Neural cell (in vitro differentiated cells): ENCODE measurements around the gene CES2.

ENCODE experiments used
- EP300 ChIP-seq: fragments of 450-650 bp; conservative IDR thresholded peaks from 2 replicates; pipeline ENCODE4 v1.6.1; 2014; ENCODE audit warnings: antibody characterized with exemption, mild to moderate bottlenecking, moderate library complexity; ENCODE audit not compliant: poor library complexity, severe bottlenecking
- EZH2 ChIP-seq: fragments of 200-600, 300-800 bp; shearing (Covaris generic), sonication (generic); IDR thresholded peaks from 2 replicates; pipeline ENCODE4 v1.6.1; 2014; ENCODE audit warnings: antibody characterized with exemption, low read length, borderline replicate concordance, mild to moderate bottlenecking; ENCODE audit not compliant: insufficient read depth, poor library complexity, severe bottlenecking
- POLR2AphosphoS5 ChIP-seq: IDR thresholded peaks from 2 replicates; pipeline ENCODE4 v1.6.1; 2012
- REST ChIP-seq: IDR thresholded peaks from 2 replicates; pipeline ENCODE4 v1.6.1; 2012; ENCODE audit warnings: borderline replicate concordance
- TF ChIP-seq, protein P1 (sequence below): fragments of 450-650 bp; IDR thresholded peaks from 2 replicates; pipeline ENCODE4 v1.5.1; 2014; ENCODE audit warnings: antibody characterized with exemption, mild to moderate bottlenecking, moderate library complexity; ENCODE audit not compliant: poor library complexity, severe bottlenecking

DNA sequence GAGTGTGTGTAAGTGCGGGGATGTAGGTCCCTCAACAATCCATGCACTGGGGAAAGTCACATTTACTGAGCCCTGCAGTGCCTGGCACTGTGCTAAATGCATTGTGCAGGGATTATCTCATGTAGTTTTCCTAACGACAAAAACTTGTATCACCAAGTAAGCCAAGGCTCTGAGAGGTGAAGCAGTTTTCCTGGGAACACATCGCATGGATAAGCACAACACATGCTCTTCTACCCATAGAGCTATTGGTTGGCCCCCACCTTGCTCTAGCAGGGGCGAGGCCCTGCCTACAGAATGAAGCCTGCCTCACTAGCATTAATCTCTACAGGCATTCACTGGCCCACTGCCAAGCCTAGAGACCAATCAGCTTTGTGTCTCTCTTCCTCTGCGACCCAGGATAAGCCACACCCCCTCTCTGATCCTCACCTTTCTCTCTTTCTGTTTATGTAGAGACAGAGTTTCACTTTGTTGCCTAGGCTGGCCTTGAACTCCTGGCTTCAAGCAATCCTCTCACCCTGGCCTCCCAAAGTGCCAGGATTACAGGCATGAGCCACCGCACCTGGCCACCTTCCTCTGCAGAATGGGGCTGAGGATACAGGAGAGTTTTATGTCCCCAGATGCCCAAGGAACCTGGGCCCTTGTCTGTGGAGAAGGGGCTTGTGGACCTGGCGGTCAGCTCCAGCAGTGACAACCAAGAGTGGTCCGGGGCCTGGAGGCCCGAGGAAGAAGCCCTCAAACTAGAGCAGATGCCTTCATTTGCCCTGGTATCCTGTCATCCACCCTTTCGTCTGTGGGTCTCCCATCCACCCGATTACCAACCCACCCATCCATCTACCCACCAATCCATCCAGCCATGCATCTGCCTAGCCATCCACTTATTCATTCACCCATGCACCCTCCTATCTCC lies 29.4 kb upstream of the CES2 start:
- TF ChIP-seq, protein P1, sequence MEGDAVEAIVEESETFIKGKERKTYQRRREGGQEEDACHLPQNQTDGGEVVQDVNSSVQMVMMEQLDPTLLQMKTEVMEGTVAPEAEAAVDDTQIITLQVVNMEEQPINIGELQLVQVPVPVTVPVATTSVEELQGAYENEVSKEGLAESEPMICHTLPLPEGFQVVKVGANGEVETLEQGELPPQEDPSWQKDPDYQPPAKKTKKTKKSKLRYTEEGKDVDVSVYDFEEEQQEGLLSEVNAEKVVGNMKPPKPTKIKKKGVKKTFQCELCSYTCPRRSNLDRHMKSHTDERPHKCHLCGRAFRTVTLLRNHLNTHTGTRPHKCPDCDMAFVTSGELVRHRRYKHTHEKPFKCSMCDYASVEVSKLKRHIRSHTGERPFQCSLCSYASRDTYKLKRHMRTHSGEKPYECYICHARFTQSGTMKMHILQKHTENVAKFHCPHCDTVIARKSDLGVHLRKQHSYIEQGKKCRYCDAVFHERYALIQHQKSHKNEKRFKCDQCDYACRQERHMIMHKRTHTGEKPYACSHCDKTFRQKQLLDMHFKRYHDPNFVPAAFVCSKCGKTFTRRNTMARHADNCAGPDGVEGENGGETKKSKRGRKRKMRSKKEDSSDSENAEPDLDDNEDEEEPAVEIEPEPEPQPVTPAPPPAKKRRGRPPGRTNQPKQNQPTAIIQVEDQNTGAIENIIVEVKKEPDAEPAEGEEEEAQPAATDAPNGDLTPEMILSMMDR: no peak
- TF ChIP-seq EZH2 (no peak), EP300 (no peak), POLR2AphosphoS5 (no peak), REST (no peak)
